ENCODE results near the gene GPR157. TPM values are rescaled to one million over a fixed set of nuclear protein-coding genes. Genes with fewer than 3 reads are reported as not detected.

Gene GPR157, protein sequence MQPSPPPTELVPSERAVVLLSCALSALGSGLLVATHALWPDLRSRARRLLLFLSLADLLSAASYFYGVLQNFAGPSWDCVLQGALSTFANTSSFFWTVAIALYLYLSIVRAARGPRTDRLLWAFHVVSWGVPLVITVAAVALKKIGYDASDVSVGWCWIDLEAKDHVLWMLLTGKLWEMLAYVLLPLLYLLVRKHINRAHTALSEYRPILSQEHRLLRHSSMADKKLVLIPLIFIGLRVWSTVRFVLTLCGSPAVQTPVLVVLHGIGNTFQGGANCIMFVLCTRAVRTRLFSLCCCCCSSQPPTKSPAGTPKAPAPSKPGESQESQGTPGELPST
- 10 to 100 TPM in 1 of 6 experiments, 1 to 10 TPM in 5; 5.6 to 12.5 (median 7.0) TPM for total RNA-seq
- long read RNA-seq, partial matches to known transcripts = 0 of 2 reads
- long read RNA-seq, other reads (novel, unspliced or antisense) = 2 of 2 reads

DNA sequence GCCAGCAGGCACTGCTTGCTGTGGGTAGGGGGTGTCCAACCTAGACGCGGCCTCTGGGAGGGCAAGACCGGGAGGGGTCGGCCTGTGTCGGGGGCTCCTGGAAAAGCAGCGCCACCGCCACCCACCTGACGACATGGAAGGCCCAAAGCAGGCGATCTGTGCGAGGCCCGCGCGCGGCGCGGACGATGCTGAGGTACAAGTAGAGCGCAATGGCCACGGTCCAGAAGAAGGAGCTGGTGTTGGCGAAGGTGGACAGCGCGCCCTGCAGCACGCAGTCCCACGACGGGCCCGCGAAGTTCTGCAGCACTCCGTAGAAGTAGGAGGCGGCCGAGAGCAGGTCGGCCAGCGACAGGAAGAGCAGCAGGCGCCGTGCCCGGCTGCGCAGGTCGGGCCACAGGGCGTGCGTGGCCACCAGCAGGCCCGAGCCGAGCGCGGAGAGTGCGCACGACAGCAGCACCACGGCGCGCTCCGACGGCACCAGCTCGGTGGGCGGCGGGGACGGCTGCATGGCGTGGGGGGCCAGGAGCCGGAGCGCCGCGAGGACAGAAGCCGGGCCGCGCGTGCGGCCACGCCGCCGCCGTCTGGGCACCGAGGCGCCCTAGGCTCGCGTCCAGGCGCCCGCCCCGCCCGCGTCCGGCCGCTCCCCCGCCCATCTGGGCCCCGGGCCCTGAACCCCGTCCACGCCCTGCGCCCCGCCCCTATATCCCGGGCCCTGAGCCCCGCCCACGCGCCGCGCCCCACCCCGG is at the start of gene GPR157:
Gene GPR157 (minus strand): TSS at position 583 of the 746 bp plus-strand sequence. CDS start 75 bp downstream, at position 508.
- TF ChIP-seq CTCF (IDR thresholded peaks at IDR 0.05) = peak in 1 of 4 donors; percentile 13
- peak; percentile 95 for TF ChIP-seq POLR2A (IDR thresholded peaks at IDR 0.05)
- Histone ChIP-seq H3K27ac (peak within 1 kb of the TSS; percentile 62 to 74 (median 73)), H3K9me3 (no peaks in the 10 kb centered on the region), H3K4me1 (peaks cover 0 to 7% (median 0%) of the 10 kb centered on the region in 4 donors), H3K27me3 (no peaks in the 10 kb centered on the region), H3K4me3 (peak within 1 kb of the TSS; percentile 69 to 82 (median 71)), H3K36me3 (no peaks in the 10 kb centered on the region)
- DNase-seq = peak; percentile 96 to 97 (median 96)
- intact Hi-C loops (cut with DNase I) = no loop called here
- WGBS (ENCODE audit: insufficient coverage, low coverage, low lambda C conversion rate, missing lambda C conversion rate) = 0% methylated on average over 10 of the region's 92 CpGs
- peak; percentile 91 to 97 (median 94) for ATAC-seq

DNA sequence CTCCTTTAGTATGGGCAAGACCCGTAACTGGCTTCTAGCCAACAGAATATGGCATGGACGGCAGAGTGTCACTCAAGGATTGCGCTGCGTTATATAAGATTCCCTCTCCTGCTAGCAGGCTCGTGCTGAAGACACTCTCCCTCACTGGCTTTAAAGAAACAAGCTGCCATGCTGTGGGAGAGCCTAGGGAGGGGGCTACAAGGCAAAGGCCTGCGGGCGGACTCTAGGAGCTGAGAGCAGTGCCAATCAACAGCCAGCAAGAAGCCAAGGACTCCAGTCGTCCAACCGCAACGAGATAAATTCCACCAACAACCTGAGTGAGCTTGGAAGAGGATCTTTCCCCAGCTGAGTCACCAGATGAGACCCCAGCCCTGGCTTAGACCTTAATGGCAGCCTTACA is 45.9 kb upstream of the GPR157 start:
- 89% methylated on average over 6 of the region's 10 CpGs for WGBS (ENCODE audit: insufficient coverage, low coverage, low lambda C conversion rate, missing lambda C conversion rate)
- DNase-seq (no peak), ATAC-seq (no peak)
- no peaks in the 10 kb centered on the region for H3K36me3 ChIP-seq
- H3K4me1 ChIP-seq = no peaks in the 10 kb centered on the region
- H3K9me3 ChIP-seq = no peaks in the 10 kb centered on the region
- intact Hi-C loops (cut with DNase I) = no loop called here
- no peak overlapping the region for H3K4me3 ChIP-seq
- TF ChIP-seq POLR2A (IDR thresholded peaks at IDR 0.05) (no peak), CTCF (IDR thresholded peaks at IDR 0.05) (no peak)
- H3K27ac ChIP-seq = no peak overlapping the region
- H3K27me3 ChIP-seq = no peaks in the 10 kb centered on the region

DNA sequence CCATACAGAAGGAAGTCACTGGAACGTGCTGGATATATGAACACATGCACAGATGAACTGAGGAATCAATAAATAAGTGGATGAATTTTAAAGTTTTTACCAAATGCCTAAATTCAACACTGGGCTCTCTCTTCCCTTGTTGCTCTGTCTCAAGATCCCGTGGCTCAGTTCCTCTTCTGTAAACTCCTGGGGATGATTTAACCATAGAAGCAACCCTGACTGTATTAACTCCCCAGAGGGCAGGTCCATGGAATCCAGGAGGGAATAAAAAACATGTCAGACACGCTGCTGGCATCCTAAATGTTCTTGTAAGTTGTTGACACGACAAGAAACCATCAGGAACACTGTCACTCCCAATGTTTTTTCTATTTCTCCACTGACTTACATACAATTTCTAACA is 45.3 kb upstream of the GPR157 start:
- Histone ChIP-seq H3K36me3 (no peaks in the 10 kb centered on the region), H3K4me1 (no peaks in the 10 kb centered on the region), H3K4me3 (no peak overlapping the region), H3K27me3 (no peaks in the 10 kb centered on the region), H3K27ac (no peak overlapping the region), H3K9me3 (no peaks in the 10 kb centered on the region)
- DNase-seq (no peak), ATAC-seq (peak; percentile 17 to 64 (median 30))
- WGBS (ENCODE audit: insufficient coverage, low coverage, low lambda C conversion rate, missing lambda C conversion rate) = 54% methylated on average over 4 of the region's 4 CpGs
- no peak for TF ChIP-seq POLR2A (IDR thresholded peaks at IDR 0.05)
- intact Hi-C loops (cut with DNase I) = no loop called here

DNA sequence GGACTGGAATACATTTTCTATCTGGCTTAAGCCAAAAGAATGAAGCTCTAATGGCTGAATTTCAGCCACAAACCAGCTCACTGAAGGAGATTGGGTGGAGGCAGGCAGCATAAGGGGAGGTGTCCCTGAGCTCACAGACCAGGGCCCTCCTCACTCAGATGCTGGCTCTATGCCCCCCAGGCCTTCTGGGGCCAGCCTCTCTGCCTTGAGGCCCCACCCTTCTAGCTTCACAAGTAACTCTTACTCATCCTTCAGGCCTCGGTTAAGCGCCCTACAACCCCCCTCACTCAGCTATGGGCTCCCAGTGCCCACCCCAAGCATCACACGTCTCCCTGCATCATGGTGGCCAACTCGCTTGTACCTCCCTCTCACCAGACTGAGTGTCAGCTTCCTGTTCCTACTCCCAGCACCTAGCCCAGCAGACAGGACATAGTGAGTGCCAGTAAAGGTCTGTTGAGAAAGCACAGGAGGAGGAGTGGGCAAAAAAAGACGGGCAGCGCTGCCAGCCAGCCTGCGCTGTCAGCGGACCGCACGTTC is 40.8 kb upstream of the GPR157 start:
- Histone ChIP-seq H3K4me1 (peaks cover 0 to 2% (median 0%) of the 10 kb centered on the region in 4 donors), H3K27ac (no peak overlapping the region), H3K27me3 (no peaks in the 10 kb centered on the region), H3K9me3 (no peaks in the 10 kb centered on the region), H3K36me3 (no peaks in the 10 kb centered on the region), H3K4me3 (no peak overlapping the region)
- ATAC-seq (no peak), DNase-seq (no peak)
- no peak for TF ChIP-seq CTCF (IDR thresholded peaks at IDR 0.05)
- TF ChIP-seq POLR2A (IDR thresholded peaks at IDR 0.05) = no peak
- 81% methylated on average over 3 of the region's 10 CpGs for WGBS (ENCODE audit: insufficient coverage, low coverage, low lambda C conversion rate, missing lambda C conversion rate)
- intact Hi-C loops (cut with DNase I) = no loop called here

Measured in right lobe of liver (tissue), 6 donors.